ENCODE data around the gene CNGA1. TPM values are rescaled to one million over a fixed set of nuclear protein-coding genes. Genes with fewer than 3 reads are reported as not detected.

The CNGA1 gene
- total and polyA plus RNA-seq, 4 donors, result 3.9 to 41.3 (median 17.1) TPM

DNA sequence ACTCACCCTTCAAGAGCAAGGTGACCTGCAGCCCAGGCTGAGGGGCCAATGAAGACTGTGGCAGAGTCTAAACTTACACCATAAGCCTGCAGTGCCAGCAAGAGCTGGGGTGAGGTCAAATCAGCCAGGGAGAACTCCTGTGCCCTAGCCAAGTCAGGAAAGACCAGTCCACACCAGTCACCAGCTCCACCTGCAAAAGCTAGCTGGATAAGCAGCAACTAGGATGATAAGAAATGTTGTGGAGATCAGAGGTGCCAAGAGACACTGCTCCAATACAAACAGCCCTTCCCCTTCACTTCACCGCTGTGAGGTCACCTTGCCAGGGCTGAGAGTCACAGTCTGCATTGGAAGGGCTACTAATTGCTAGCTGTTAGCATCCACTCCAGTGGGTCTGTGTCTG, 31.4 kb upstream of the CNGA1 start:
- no peak overlapping the region for H3K9ac ChIP-seq (ENCODE audit: low read depth in 1 of 2, low read length in 2 of 2)
- TF ChIP-seq NR2F2 (IDR thresholded peaks at IDR 0.05), result no peak
- TF ChIP-seq HNF4G (IDR thresholded peaks at IDR 0.05), result no peak
- peak in 1 of 2 donors; percentile 86 for TF ChIP-seq RXRA (IDR thresholded peaks at IDR 0.05)
- peak; percentile 47 for TF ChIP-seq REST (IDR thresholded peaks at IDR 0.05)
- TF ChIP-seq FOXA1 (IDR thresholded peaks at IDR 0.05), result peak; percentile 33
- peak; percentile 54 for TF ChIP-seq MAX (IDR thresholded peaks at IDR 0.05)
- no peak for TF ChIP-seq ATF3 (IDR thresholded peaks at IDR 0.05)
- TF ChIP-seq HNF4A (conservative IDR thresholded peaks at IDR 0.05), result peak; percentile 34 to 74
- TF ChIP-seq ZBTB33 (IDR thresholded peaks at IDR 0.05), result no peak
- TF ChIP-seq YY1 (IDR thresholded peaks at IDR 0.05), result peak; percentile 37
- TF ChIP-seq GABPA (IDR thresholded peaks at IDR 0.05 in 1 of 2, conservative IDR thresholded peaks at IDR 0.05 in 1 of 2), result no peak
- TF ChIP-seq JUND (IDR thresholded peaks at IDR 0.05), result peak in 1 of 2 donors; percentile 70
- peak; percentile 45 for TF ChIP-seq SP1 (IDR thresholded peaks at IDR 0.05)
- TF ChIP-seq FOXA2 (IDR thresholded peaks at IDR 0.05), result peak; percentile 62
- TF ChIP-seq TAF1 (conservative IDR thresholded peaks at IDR 0.05), result no peak
- TF ChIP-seq CTCF (IDR thresholded peaks at IDR 0.05; ENCODE audit: low read depth, low read length, missing input control), result no peak
- TF ChIP-seq RAD21 (IDR thresholded peaks at IDR 0.05), result peak in 1 of 2 donors; percentile 27
- TF ChIP-seq EGR1 (IDR thresholded peaks at IDR 0.05; ENCODE audit: low read depth in 2 of 2), result no peak
- H3K9me3 ChIP-seq (ENCODE audit: control insufficient read depth in 4 of 4, low read length in 3 of 4), result no peaks in the 10 kb centered on the region
- peaks cover 0 to 28% (median 15%) of the 10 kb centered on the region in 4 donors for H3K4me1 ChIP-seq (ENCODE audit: control insufficient read depth in 4 of 4, insufficient read depth in 4 of 4, low read length in 3 of 4)
- H3K4me3 ChIP-seq (ENCODE audit: low read depth in 1 of 3, low read length in 3 of 3), result no peak overlapping the region
- H3K27ac ChIP-seq (ENCODE audit: low read depth in 1 of 2, low read length in 2 of 2), result peak overlapping the region; percentile 38 to 54
- 25% methylated on average over 1 of the region's 1 CpG for WGBS
- H3K36me3 ChIP-seq (ENCODE audit: control insufficient read depth in 4 of 4, insufficient read depth in 3 of 4, low read depth in 1 of 4, low read length in 3 of 4), result no peaks in the 10 kb centered on the region
- DNase-seq (ENCODE audit: low spot score), result no peak
- H3K27me3 ChIP-seq (ENCODE audit: control insufficient read depth in 4 of 4, insufficient read depth in 4 of 4, low read length in 3 of 4), result no peaks in the 10 kb centered on the region

Measured in liver (tissue), 9 donors.